K562 (cell line): ENCODE data around the gene ASPHD2. TPM values are rescaled to one million over a fixed set of nuclear protein-coding genes. Genes with fewer than 3 reads are reported as not detected.

Experiments used
- ATAC-seq: fragments of 200-7000 bp; cut with Tn5 transposase; 3 replicates; pipeline ENCODE4 v1.9.1; 2020; ENCODE audit warnings: moderate library complexity
- BruUV-seq: library from RNA; stranded (reverse); fragments of 400-500 nt; replicated peaks from 2 replicates; lab custom pipeline; 2021; lab: Mats Ljungman, UMichigan
- CTCF ChIA-PET: fragments of 300-600 bp; formaldehyde crosslinking; extraction: SDS; loops from one replicate; lab custom pipeline; 2021; ENCODE audit warnings: low intra/inter-chr PET ratio; lab: Yijun Ruan, JAX
- POLR2A ChIA-PET: fragments of 300-600, 350-650 bp; sonication (Branson Sonifier 250); formaldehyde crosslinking; extraction: SDS; loops from one replicate; lab custom pipeline; 2021; ENCODE audit warnings: antibody characterized with exemption, inconsistent platforms; lab: Yijun Ruan, JAX
- DNase-seq, 4 experiments: peaks; one replicate each; pipeline versions ENCODE4 v3.0.0 to v3.0.0-alpha.2; 2011 to 2018; ENCODE audit warnings: low spot score in 3 of 4, mixed read lengths in 3 of 4; ENCODE audit errors: extremely low read depth in 1 of 4
- FAIRE-seq: peaks from 2 replicates; lab custom pipeline; 2011; peaks lifted over from hg19 to GRCh38; lab: Jason Lieb, UNC
- H2AFZ ChIP-seq: 2 replicates; pipeline ENCODE4 v1.6.0; 2011; ENCODE audit warnings: low read depth, low read length, control low read depth, inconsistent platforms
- H3K27ac ChIP-seq: fragments of 200-600 bp; 3 replicates; pipeline ENCODE4 v1.8.0; 2011; ENCODE audit warnings: low read depth, mild to moderate bottlenecking, control low read depth, inconsistent platforms, low read length, moderate library complexity, mixed read lengths; ENCODE audit errors: extremely low read depth
- H3K27me3 ChIP-seq, 2 experiments: fragments of 300-600 bp in 1 of 2; 2 replicates in 1 of 2; 3 replicates in 1 of 2; pipeline versions ENCODE4 v1.6.0 to v1.8.0; 2011; ENCODE audit warnings: inconsistent platforms in 2 of 2, low read length in 2 of 2, mild to moderate bottlenecking in 1 of 2, mixed read lengths in 1 of 2, moderate library complexity in 1 of 2; ENCODE audit not compliant: control insufficient read depth in 2 of 2, insufficient read depth in 2 of 2
- H3K36me3 ChIP-seq: fragments of 300-600 bp; 3 replicates; pipeline ENCODE4 v1.8.0; 2011; ENCODE audit warnings: mild to moderate bottlenecking, low read length, inconsistent platforms; ENCODE audit not compliant: control insufficient read depth, insufficient read depth
- H3K4me1 ChIP-seq, 2 experiments: fragments of 200-600 bp in 1 of 2; replicated peaks in 1 of 2; 2 replicates in 1 of 2; 3 replicates in 1 of 2; pipeline versions ENCODE4 v1.5.1 to v1.8.0; 2011; ENCODE audit warnings: inconsistent platforms in 2 of 2, low read length in 2 of 2, mild to moderate bottlenecking in 1 of 2, mixed read lengths in 1 of 2, moderate library complexity in 1 of 2; ENCODE audit not compliant: control insufficient read depth in 2 of 2, insufficient read depth in 2 of 2
- H3K4me2 ChIP-seq: 2 replicates; pipeline ENCODE4 v1.6.1; 2011; ENCODE audit warnings: low read length, control low read depth, inconsistent platforms, mixed read lengths; ENCODE audit not compliant: insufficient read depth
- H3K4me3 ChIP-seq: fragments of 200-600 bp; sonication (generic), shearing (Covaris generic); 2 replicates; pipeline ENCODE4 v1.5.1; 2016; ENCODE audit warnings: control low read depth, inconsistent platforms
- H3K79me2 ChIP-seq: fragments of 200-600 bp; 3 replicates; pipeline ENCODE4 v1.8.0; 2011; ENCODE audit warnings: low read length, inconsistent platforms; ENCODE audit not compliant: control insufficient read depth, insufficient read depth
- H3K9ac ChIP-seq, 2 experiments: 2 replicates each; pipeline versions ENCODE4 v1.6.0 to v1.6.1; 2011; ENCODE audit warnings: low read depth in 2 of 2, low read length in 2 of 2, control low read depth in 1 of 2, inconsistent platforms in 1 of 2, mild to moderate bottlenecking in 1 of 2, mixed read lengths in 1 of 2; ENCODE audit not compliant: insufficient read depth in 1 of 2
- H3K9me1 ChIP-seq: one replicate; pipeline ENCODE4 v1.6.0; 2011; ENCODE audit warnings: inconsistent platforms, mild to moderate bottlenecking, low read length, moderate library complexity; ENCODE audit not compliant: control insufficient read depth, insufficient read depth
- H3K9me3 ChIP-seq: replicated peaks from 2 replicates; pipeline ENCODE4 v1.5.1; 2011; ENCODE audit warnings: low read depth, low read length, inconsistent platforms; ENCODE audit not compliant: control insufficient read depth, insufficient read depth
- H4K20me1 ChIP-seq: replicated peaks from 2 replicates; pipeline ENCODE4 v1.6.1; 2011; ENCODE audit warnings: low read length, inconsistent platforms, mixed read lengths; ENCODE audit not compliant: control insufficient read depth, insufficient read depth
- CBX3 ChIP-seq, 2 experiments: IDR thresholded peaks; 1 replicate in 1 of 2; 2 replicates in 1 of 2; pipeline ENCODE4 v1.6.1; 2012; ENCODE audit warnings: inconsistent platforms in 2 of 2, low read length in 2 of 2, borderline replicate concordance in 1 of 2, control low read depth in 1 of 2
- FOSL1 ChIP-seq: fragments of 200-800 bp; sonication (Bioruptor generic); conservative IDR thresholded peaks from 2 replicates; pipeline ENCODE4 v1.6.1; 2016; ENCODE audit warnings: missing genetic modification characterization, missing compliant biosample characterization
- FOXK1 ChIP-seq: sonication (generic); formaldehyde crosslinking; IDR thresholded peaks from 2 replicates; pipeline ENCODE4 v1.8.0; 2022; ENCODE audit warnings: missing genetic modification reagents, mild to moderate bottlenecking, borderline replicate concordance
- IFI16 ChIP-seq: fragments of 250-450 bp; sonication (Bioruptor Pico); IDR thresholded peaks from 2 replicates; pipeline ENCODE4 v2.1.2; 2022; ENCODE audit warnings: mild to moderate bottlenecking, inconsistent platforms
- KAT8 ChIP-seq: fragments of 450-650 bp; IDR thresholded peaks from 2 replicates; pipeline ENCODE4 v1.6.1; 2016; ENCODE audit warnings: low read depth, mild to moderate bottlenecking
- MAZ ChIP-seq, 2 experiments: fragments of 450-650 bp in 1 of 2; sonication (generic) in 1 of 2; formaldehyde crosslinking; IDR thresholded peaks in 1 of 2; conservative IDR thresholded peaks in 1 of 2; 2 replicates each; pipeline versions ENCODE4 v1.4.0 to v1.5.0; 2020; ENCODE audit warnings: mild to moderate bottlenecking in 1 of 2, missing genetic modification reagents in 1 of 2
- MCM2 ChIP-seq: fragments of 450-650 bp; IDR thresholded peaks from 2 replicates; pipeline ENCODE4 v1.6.1; 2017; ENCODE audit warnings: low read depth, mild to moderate bottlenecking
- NR3C1 ChIP-seq: sonication (generic); formaldehyde crosslinking; IDR thresholded peaks from 2 replicates; pipeline ENCODE4 v1.8.1; 2022; ENCODE audit warnings: missing genetic modification reagents
- RBM14 ChIP-seq: fragments of 200-400 bp; formaldehyde crosslinking; IDR thresholded peaks from 2 replicates; pipeline ENCODE4 v1.6.1; 2018; ENCODE audit warnings: low read depth, mild to moderate bottlenecking, low read length, moderate library complexity, borderline replicate concordance; ENCODE audit not compliant: insufficient read depth
- TCF3 ChIP-seq: sonication (generic); formaldehyde crosslinking; IDR thresholded peaks from 2 replicates; pipeline ENCODE4 v1.4.0; 2020; ENCODE audit warnings: mild to moderate bottlenecking, missing genetic modification reagents
- WGBS: fragments of 100-300 bp; shearing (Covaris generic); methylation state at CpG from one replicate; pipeline ENCODE4 v1.1.6; 2016; ENCODE audit warnings: low coverage, mixed read lengths; ENCODE audit not compliant: insufficient coverage; ENCODE audit errors: missing lambda C conversion rate; 5-methylcytosine and 5-hydroxymethylcytosine counted together
- in situ Hi-C: fragments of 300-500 bp; cut with MboI; formaldehyde crosslinking; loops from 4 replicates; pipeline ENCODE4 v1.15.0; 2018; ENCODE audit warnings: inconsistent platforms, mixed read lengths
- intact Hi-C: fragments of 100-400 bp; cut with micrococcal nuclease; formaldehyde crosslinking; loops from 2 replicates; pipeline ENCODE4 v1.14.2; 2022
- polyA plus RNA-seq, 8 experiments: library from polyadenylated mRNA; depleted of rRNA in 4 of 8; stranded (reverse) in 5 of 8; unstranded in 3 of 8; fragments of >200 nt; fragmentation: Nextera tagmentation in 2 of 8; fragmentation: Illumina TruSeq in 1 of 8; extraction: Ambion mirVana in 2 of 8; extraction: Trizol in 1 of 8; gene quantifications; 2 replicates each; pipeline versions ENCODE4 v1.2.1 to v1.2.3, GENCODE V29; 2011 to 2014; ENCODE audit warnings: inconsistent platforms in 1 of 8, missing spikeins in 1 of 8
- total RNA-seq, 7 experiments: library from RNA; depleted of rRNA in 6 of 7; stranded (reverse); fragments of >200 nt in 6 of 7; fragmentation: Illumina TruSeq in 2 of 7; extraction: Trizol in 2 of 7; gene quantifications; 2 replicates each; pipeline versions ENCODE4 v1.2.1 to v1.2.3, GENCODE V29; 2011 to 2021; ENCODE audit warnings: low replicate concordance in 1 of 7
- TF ChIP-seq, protein P1 (sequence below): fragments of 450-650 bp; formaldehyde crosslinking; IDR thresholded peaks from 2 replicates; pipeline ENCODE4 v1.4.0; 2022; ENCODE audit warnings: mild to moderate bottlenecking, moderate library complexity
- TF ChIP-seq, protein P2 (sequence below): sonication (generic); formaldehyde crosslinking; IDR thresholded peaks from 2 replicates; pipeline ENCODE4 v1.8.0; 2023; ENCODE audit warnings: mild to moderate bottlenecking, missing genetic modification reagents

Gene ASPHD2
- total and polyA plus RNA-seq, 9 of the 15 experiments (the other 6 are each of a cell fraction or from before 2014, with no cell fraction given): 0.18 to 0.64 (median 0.36) TPM

DNA sequence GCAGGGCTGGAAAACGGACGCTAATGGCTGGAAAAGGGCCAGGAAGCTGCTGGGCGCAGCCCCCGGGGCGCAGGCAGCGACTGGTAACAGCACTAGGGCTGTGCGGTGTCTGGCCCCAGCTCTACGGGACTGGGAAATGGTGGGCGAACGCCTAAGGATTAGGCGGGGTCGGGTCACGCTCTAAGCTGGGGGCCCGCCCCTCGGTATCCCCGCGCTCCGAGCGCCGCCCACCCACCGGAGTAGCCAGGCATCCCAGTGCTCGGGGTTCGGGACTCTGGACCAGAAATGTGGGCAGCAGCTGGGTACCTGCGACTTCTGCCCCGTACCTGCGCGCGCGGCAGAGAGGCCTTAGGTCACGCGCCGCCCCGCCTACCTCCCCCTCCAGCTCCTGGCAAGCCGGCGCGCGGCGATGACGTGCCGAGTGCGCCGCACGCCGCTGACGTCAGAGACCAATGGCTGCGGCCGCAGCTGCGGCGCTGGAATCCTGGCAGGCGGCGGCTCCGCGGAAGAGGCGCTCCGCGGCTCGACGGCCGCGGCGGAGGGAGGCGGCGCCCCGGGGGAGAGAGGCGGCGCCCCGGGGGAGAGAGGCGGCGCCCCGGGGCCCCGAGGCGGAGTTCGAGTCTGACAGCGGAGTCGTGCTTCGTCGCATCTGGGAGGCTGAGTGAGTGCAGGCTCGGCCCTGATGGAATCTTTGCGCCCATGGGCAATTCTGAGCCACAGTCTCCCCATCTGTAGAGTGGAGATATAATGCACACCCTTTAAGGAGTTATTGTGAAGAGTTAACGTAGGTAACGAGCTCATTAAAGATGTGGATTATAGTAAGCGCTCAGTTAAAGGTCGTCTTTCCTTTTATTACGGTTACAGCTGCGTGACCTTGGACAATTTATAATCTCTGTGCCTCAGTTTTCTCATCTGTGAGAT lies 54.6 kb downstream of the ASPHD2 start, which contains the start of the genes HPS4 and SRRD:
TSS of gene HPS4 (minus strand) at position 345 of the 921 bp plus-strand sequence. CDS start 2,021 bp downstream, outside the sequence.
TSS of gene SRRD (plus strand) at position 439 of the 921 bp plus-strand sequence. CDS start at position 453, 14 bp downstream.
- FAIRE-seq (no peak), ATAC-seq (peak; percentile 74), DNase-seq (peak; percentile 87 to 93 (median 88))
- Histone ChIP-seq H3K9ac (peak within 1 kb of the TSS; percentile 71 to 96), H3K27me3 (no peaks in the 10 kb centered on the region), H3K9me1 (no peaks in the 10 kb centered on the region), H3K27ac (peak within 1 kb of the TSS; percentile 86), H3K4me1 (peaks cover 14 to 39% of the 10 kb centered on the region in 2 experiments; a peak in 4 of 5 replicates), H3K9me3 (no peaks in the 10 kb centered on the region), H3K4me3 (peak within 1 kb of the TSS; percentile 89), H4K20me1 (no peaks in the 10 kb centered on the region), H3K4me2 (peak within 1 kb of the TSS; percentile 97), H2AFZ (peak within 1 kb of the TSS; percentile 80), H3K36me3 (peaks cover 41% of the 10 kb centered on the region; the same call in 2 of the 3 replicates), H3K79me2 (peaks cover 85% of the 10 kb centered on the region)
- in situ Hi-C loops (no loop called here), intact Hi-C loops (loop anchor here (10.0 kb wide), 1 partner anchor 101 kb away; no protein-coding TSS in a partner anchor)
- ChIA-PET CTCF (interaction anchor here (0.7 kb wide), 1 partner anchor 47 kb away, joined by 4 read pairs; no protein-coding TSS in a partner anchor), POLR2A (interaction anchor here (0.6 to 4.5 kb wide), 6 partner anchors 9 to 189 kb away, joined by 3 to 35 read pairs (median 4); partner anchors contain the start of gene TFIP11)
- WGBS: 0% methylated on average over 20 of the region's 85 CpGs
- no TSS peak for BruUV-seq
- TF ChIP-seq MCM2 (no peak), FOXK1 (CRISPR knock-in tag) (no peak), FOSL1 (tag) (peak; percentile 47), CBX3 (IDR thresholded peaks at IDR 0.05; ENCODE audit: borderline replicate concordance in 1 of 2, low read length in 2 of 2) (peak in 1 of 2 experiments; percentile 53; a peak in 1 of 3 replicates), NR3C1 (CRISPR knock-in tag) (no peak), IFI16 (CRISPR knock-in tag) (no peak), KAT8 (no peak), MAZ (CRISPR knock-in tag; conservative IDR thresholded peaks at IDR 0.05 in 1 of 2, IDR thresholded peaks at IDR 0.05 in 1 of 2) (peak; percentile 85 to 90), RBM14 (no peak), TCF3 (CRISPR knock-in tag) (peak; percentile 10; the same call in 1 of the 2 replicates)
- TF ChIP-seq, protein P1, sequence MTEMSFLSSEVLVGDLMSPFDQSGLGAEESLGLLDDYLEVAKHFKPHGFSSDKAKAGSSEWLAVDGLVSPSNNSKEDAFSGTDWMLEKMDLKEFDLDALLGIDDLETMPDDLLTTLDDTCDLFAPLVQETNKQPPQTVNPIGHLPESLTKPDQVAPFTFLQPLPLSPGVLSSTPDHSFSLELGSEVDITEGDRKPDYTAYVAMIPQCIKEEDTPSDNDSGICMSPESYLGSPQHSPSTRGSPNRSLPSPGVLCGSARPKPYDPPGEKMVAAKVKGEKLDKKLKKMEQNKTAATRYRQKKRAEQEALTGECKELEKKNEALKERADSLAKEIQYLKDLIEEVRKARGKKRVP (CRISPR knock-in tag): no peak
- TF ChIP-seq, protein P2, sequence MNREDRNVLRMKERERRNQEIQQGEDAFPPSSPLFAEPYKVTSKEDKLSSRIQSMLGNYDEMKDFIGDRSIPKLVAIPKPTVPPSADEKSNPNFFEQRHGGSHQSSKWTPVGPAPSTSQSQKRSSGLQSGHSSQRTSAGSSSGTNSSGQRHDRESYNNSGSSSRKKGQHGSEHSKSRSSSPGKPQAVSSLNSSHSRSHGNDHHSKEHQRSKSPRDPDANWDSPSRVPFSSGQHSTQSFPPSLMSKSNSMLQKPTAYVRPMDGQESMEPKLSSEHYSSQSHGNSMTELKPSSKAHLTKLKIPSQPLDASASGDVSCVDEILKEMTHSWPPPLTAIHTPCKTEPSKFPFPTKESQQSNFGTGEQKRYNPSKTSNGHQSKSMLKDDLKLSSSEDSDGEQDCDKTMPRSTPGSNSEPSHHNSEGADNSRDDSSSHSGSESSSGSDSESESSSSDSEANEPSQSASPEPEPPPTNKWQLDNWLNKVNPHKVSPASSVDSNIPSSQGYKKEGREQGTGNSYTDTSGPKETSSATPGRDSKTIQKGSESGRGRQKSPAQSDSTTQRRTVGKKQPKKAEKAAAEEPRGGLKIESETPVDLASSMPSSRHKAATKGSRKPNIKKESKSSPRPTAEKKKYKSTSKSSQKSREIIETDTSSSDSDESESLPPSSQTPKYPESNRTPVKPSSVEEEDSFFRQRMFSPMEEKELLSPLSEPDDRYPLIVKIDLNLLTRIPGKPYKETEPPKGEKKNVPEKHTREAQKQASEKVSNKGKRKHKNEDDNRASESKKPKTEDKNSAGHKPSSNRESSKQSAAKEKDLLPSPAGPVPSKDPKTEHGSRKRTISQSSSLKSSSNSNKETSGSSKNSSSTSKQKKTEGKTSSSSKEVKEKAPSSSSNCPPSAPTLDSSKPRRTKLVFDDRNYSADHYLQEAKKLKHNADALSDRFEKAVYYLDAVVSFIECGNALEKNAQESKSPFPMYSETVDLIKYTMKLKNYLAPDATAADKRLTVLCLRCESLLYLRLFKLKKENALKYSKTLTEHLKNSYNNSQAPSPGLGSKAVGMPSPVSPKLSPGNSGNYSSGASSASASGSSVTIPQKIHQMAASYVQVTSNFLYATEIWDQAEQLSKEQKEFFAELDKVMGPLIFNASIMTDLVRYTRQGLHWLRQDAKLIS (CRISPR knock-in tag): no peak
